Astrocyte (in vitro differentiated cells and primary cell): ENCODE measurements around the gene PLAAT4.

Experiments
- CTCF ChIP-seq: IDR thresholded peaks from 2 replicates; pipeline ENCODE4 v1.5.1; 2011; ENCODE audit warnings: low read depth, mild to moderate bottlenecking, inconsistent platforms, low read length, moderate library complexity; ENCODE audit not compliant: insufficient read depth
- EZH2 ChIP-seq: IDR thresholded peaks from 2 replicates; pipeline ENCODE4 v1.6.1; 2012; ENCODE audit warnings: mild to moderate bottlenecking, low read length, inconsistent platforms; ENCODE audit not compliant: insufficient read depth

GRCh38 chr11:63530021-63530420 lies 6.6 kb upstream of the PLAAT4 start:
- TF ChIP-seq CTCF = no peak
- no peak for TF ChIP-seq EZH2
